Bronchial epithelial cell (primary cell): Measurements from ENCODE around the gene GUCY2F. TPM values are rescaled to one million over a fixed set of nuclear protein-coding genes. Genes with fewer than 3 reads are reported as not detected.

Experiments
- DNase-seq: peaks from one replicate; pipeline ENCODE4 v3.0.0-alpha.2; 2010; ENCODE audit warnings: low read depth
- FAIRE-seq: peaks from 2 replicates; lab custom pipeline; 2011; peaks lifted over from hg19 to GRCh38; lab: Jason Lieb, UNC
- H3K27me3 ChIP-seq: 2 replicates; pipeline ENCODE4 v1.5.1; 2011; ENCODE audit warnings: low read length; ENCODE audit not compliant: control insufficient read depth, insufficient read depth
- H3K36me3 ChIP-seq: 2 replicates; pipeline ENCODE4 v1.5.1; 2011; ENCODE audit warnings: low read length; ENCODE audit not compliant: control insufficient read depth, insufficient read depth
- H3K4me3 ChIP-seq: 2 replicates; pipeline ENCODE4 v1.5.1; 2011; ENCODE audit warnings: mild to moderate bottlenecking, low read depth, low read length, control low read depth
- total RNA-seq: library from RNA; depleted of rRNA; stranded (reverse); fragments of >200 nt; gene quantifications from 2 replicates; pipeline ENCODE4 v1.2.1, GENCODE V29; 2014
- TF ChIP-seq, protein P1 (sequence below): IDR thresholded peaks from 2 replicates; pipeline ENCODE4 v1.5.1; 2011; ENCODE audit warnings: mild to moderate bottlenecking, moderate library complexity, low read length, control low read depth, inconsistent platforms; ENCODE audit not compliant: insufficient read depth, severe bottlenecking

GUCY2F gene
- total RNA-seq, 1 donor from 2014 or later = under 0.01 TPM

DNA sequence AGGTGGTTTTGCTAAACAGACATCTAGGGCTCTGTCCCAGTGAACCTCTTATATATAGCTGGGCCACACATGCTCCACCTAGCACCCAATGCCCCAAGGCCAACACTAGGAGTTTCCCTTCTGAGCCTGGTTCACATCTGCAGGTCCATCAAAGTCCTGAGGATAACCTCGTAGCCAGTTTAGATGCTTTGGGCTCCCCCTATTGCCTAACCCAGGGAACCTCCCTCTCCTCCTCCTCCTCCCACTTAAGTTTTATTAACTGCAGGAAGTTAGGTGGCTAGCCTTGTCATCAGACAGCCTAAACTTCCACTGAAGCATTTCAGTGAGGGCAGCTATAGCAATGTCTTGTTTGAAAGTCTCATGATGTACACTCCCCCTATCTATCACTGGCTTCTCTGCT is 88.0 kb downstream of the GUCY2F start:
- no peaks in the 10 kb centered on the region for H3K27me3 ChIP-seq
- DNase-seq (peak; percentile 19), FAIRE-seq (no peak)
- H3K4me3 ChIP-seq = no peak overlapping the region
- TF ChIP-seq, protein P1, sequence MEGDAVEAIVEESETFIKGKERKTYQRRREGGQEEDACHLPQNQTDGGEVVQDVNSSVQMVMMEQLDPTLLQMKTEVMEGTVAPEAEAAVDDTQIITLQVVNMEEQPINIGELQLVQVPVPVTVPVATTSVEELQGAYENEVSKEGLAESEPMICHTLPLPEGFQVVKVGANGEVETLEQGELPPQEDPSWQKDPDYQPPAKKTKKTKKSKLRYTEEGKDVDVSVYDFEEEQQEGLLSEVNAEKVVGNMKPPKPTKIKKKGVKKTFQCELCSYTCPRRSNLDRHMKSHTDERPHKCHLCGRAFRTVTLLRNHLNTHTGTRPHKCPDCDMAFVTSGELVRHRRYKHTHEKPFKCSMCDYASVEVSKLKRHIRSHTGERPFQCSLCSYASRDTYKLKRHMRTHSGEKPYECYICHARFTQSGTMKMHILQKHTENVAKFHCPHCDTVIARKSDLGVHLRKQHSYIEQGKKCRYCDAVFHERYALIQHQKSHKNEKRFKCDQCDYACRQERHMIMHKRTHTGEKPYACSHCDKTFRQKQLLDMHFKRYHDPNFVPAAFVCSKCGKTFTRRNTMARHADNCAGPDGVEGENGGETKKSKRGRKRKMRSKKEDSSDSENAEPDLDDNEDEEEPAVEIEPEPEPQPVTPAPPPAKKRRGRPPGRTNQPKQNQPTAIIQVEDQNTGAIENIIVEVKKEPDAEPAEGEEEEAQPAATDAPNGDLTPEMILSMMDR = no peak
- H3K36me3 ChIP-seq = no peaks in the 10 kb centered on the region

GRCh38 chrX:109392895-109393294 is 89.0 kb downstream of the GUCY2F start:
- no peak overlapping the region for H3K4me3 ChIP-seq
- TF ChIP-seq, protein P1 = no peak
- H3K36me3 ChIP-seq = no peaks in the 10 kb centered on the region
- FAIRE-seq (no peak), DNase-seq (no peak)
- H3K27me3 ChIP-seq = no peaks in the 10 kb centered on the region

- TF ChIP-seq, protein P1 = no peak
- no peak for FAIRE-seq
- no peaks in the 10 kb centered on the region for H3K36me3 ChIP-seq
- no peak overlapping the region for H3K4me3 ChIP-seq
- H3K27me3 ChIP-seq = no peaks in the 10 kb centered on the region
- peak; percentile 84 for DNase-seq
Observed at GRCh38 chrX:109390556-109390955, 91.3 kb downstream of the GUCY2F start.

DNA sequence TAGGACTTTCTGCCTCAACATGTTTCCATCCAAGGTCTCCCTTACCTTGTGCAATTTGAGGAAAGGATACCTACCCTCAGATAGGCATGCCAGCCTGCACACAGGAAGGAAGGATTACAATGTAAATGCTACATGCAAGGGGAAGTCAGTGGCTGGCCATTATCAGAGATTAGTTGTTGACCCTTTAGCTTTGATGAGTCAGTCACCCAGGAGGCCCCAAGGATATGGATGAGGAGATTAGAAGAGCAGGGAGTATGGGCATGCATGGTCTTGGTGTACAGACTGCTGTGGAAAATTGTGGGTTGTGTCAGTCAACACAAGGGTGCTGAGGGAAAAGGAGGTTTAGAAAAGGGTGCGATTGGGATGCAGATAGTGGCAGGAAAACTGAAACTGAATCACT is 92.0 kb downstream of the GUCY2F start:
- no peaks in the 10 kb centered on the region for H3K27me3 ChIP-seq
- H3K36me3 ChIP-seq = no peaks in the 10 kb centered on the region
- peak; percentile 81 for DNase-seq
- TF ChIP-seq, protein P1 = no peak
- no peak for FAIRE-seq
- no peak overlapping the region for H3K4me3 ChIP-seq

GRCh38 chrX:109384699-109385098 is 97.2 kb downstream of the GUCY2F start:
- FAIRE-seq = no peak
- Histone ChIP-seq H3K27me3 (no peaks in the 10 kb centered on the region), H3K36me3 (no peaks in the 10 kb centered on the region), H3K4me3 (no peak overlapping the region)
- TF ChIP-seq, protein P1 = peak; percentile 36
- DNase-seq = no peak

GRCh38 chrX:109382332-109382731 is 99.6 kb downstream of the GUCY2F start:
- Histone ChIP-seq H3K4me3 (no peak overlapping the region), H3K27me3 (no peaks in the 10 kb centered on the region), H3K36me3 (no peaks in the 10 kb centered on the region)
- DNase-seq (no peak), FAIRE-seq (no peak)
- TF ChIP-seq, protein P1 = no peak
